GM12878 (cell line): ENCODE results near the gene PDZD11. TPM values are rescaled to one million over a fixed set of nuclear protein-coding genes. Genes with fewer than 3 reads are reported as not detected.
"Not testable (repeated sequence)": the region's sequence is repeated elsewhere in the genome, so short reads cannot be mapped to it uniquely, and the experiment has no call there.

Source experiments
- ATAC-seq: fragments of 200-7000 bp; cut with Tn5 transposase; 3 replicates; pipeline ENCODE4 v1.9.1; 2020; ENCODE audit warnings: mild to moderate bottlenecking, moderate library complexity
- BruUV-seq: library from RNA; stranded (reverse); fragments of 400-500 nt; replicated peaks from 2 replicates; lab custom pipeline; 2021; lab: Mats Ljungman, UMichigan
- CTCF ChIA-PET: fragments of 300-600 bp; sonication (Branson Sonifier 250); formaldehyde crosslinking; extraction: SDS; loops from one replicate; lab custom pipeline; 2021; ENCODE audit warnings: inconsistent platforms; lab: Yijun Ruan, JAX
- POLR2A ChIA-PET: fragments of 350-600 bp; formaldehyde crosslinking; extraction: SDS; loops from one replicate; lab custom pipeline; 2021; ENCODE audit warnings: inconsistent platforms; lab: Charles Lee
- RAD21 ChIA-PET: fragments of 300-600 bp; sonication (Branson Sonifier 250); formaldehyde crosslinking; loops from one replicate; lab custom pipeline; 2023; ENCODE audit warnings: antibody characterized with exemption; ENCODE audit not compliant: unreplicated experiment; lab: Charles Lee
- SMC1A ChIA-PET: fragments of 300-600 bp; sonication (Branson Sonifier 250); formaldehyde crosslinking; loops from one replicate; lab custom pipeline; 2023; ENCODE audit not compliant: unreplicated experiment, uncharacterized antibody; lab: Charles Lee
- DNase-seq: peaks from one replicate; pipeline ENCODE4 v3.0.0-alpha.2; 2011; ENCODE audit warnings: low read depth, low spot score
- FAIRE-seq: peaks from 3 replicates; lab custom pipeline; 2011; peaks lifted over from hg19 to GRCh38; lab: Jason Lieb, UNC
- H2AFZ ChIP-seq: 2 replicates; pipeline ENCODE4 v1.6.0; 2011; ENCODE audit warnings: low read depth, low read length, control low read depth; ENCODE audit not compliant: control insufficient read depth
- H3K27ac ChIP-seq: 2 replicates; pipeline ENCODE4 v1.5.1; 2011; ENCODE audit warnings: control low read depth; ENCODE audit not compliant: control insufficient read depth, insufficient read depth
- H3K27me3 ChIP-seq, 2 experiments: replicated peaks in 1 of 2; 2 replicates each; pipeline versions ENCODE4 v1.6.0 to v1.6.1; 2011; ENCODE audit warnings: low read length in 1 of 2; ENCODE audit not compliant: control insufficient read depth in 2 of 2, insufficient read depth in 2 of 2
- H3K36me3 ChIP-seq, 2 experiments: 2 replicates each; pipeline ENCODE4 v1.5.1; 2011; ENCODE audit warnings: low read length in 1 of 2; ENCODE audit not compliant: control insufficient read depth in 2 of 2, insufficient read depth in 2 of 2
- H3K4me1 ChIP-seq: 2 replicates; pipeline ENCODE4 v1.6.1; 2011; ENCODE audit warnings: mild to moderate bottlenecking, low read length, moderate library complexity, mixed read lengths; ENCODE audit not compliant: control insufficient read depth, insufficient read depth
- H3K4me2 ChIP-seq: 2 replicates; pipeline ENCODE4 v1.6.0; 2011; ENCODE audit warnings: control low read depth; ENCODE audit not compliant: control insufficient read depth, insufficient read depth
- H3K4me3 ChIP-seq: fragments of 200-600 bp; sonication (generic); 2 replicates; pipeline ENCODE4 v1.5.1; 2016
- H3K79me2 ChIP-seq: 2 replicates; pipeline ENCODE4 v1.6.0; 2011; ENCODE audit warnings: low read length; ENCODE audit not compliant: control insufficient read depth, insufficient read depth
- H3K9ac ChIP-seq: 2 replicates; pipeline ENCODE4 v1.8.0; 2011; ENCODE audit warnings: low read length, control low read depth, mixed read lengths; ENCODE audit not compliant: control insufficient read depth, insufficient read depth
- H3K9me3 ChIP-seq: replicated peaks from 3 replicates; pipeline ENCODE4 v1.5.1; 2011; ENCODE audit warnings: mild to moderate bottlenecking, low read length; ENCODE audit not compliant: control insufficient read depth, insufficient read depth
- H4K20me1 ChIP-seq: 2 replicates; pipeline ENCODE4 v1.6.0; 2011; ENCODE audit not compliant: control insufficient read depth, insufficient read depth
- CBX5 ChIP-seq: sonication (generic); IDR thresholded peaks from 2 replicates; pipeline ENCODE4 v1.6.1; 2016; ENCODE audit warnings: low read depth, moderate library complexity, mild to moderate bottlenecking, inconsistent platforms
- IRF4 ChIP-seq: IDR thresholded peaks from 2 replicates; pipeline ENCODE4 v1.6.1; 2011; ENCODE audit warnings: low read depth, low read length
- IRF5 ChIP-seq: fragments of 450-650 bp; IDR thresholded peaks from 2 replicates; pipeline ENCODE4 v1.6.1; 2017; ENCODE audit warnings: borderline replicate concordance
- MXI1 ChIP-seq: fragments of 150-350 bp; IDR thresholded peaks from 2 replicates; pipeline ENCODE4 v1.6.1; 2011; ENCODE audit warnings: low read depth, mild to moderate bottlenecking, inconsistent platforms, low read length, improper control_type of control experiment
- MYB ChIP-seq: fragments of 150-350 bp; IDR thresholded peaks from 2 replicates; pipeline ENCODE4 v1.6.1; 2014; ENCODE audit warnings: mild to moderate bottlenecking, low read depth, low read length, borderline replicate concordance
- PAX5 ChIP-seq: IDR thresholded peaks from 2 replicates; pipeline ENCODE4 v1.6.1; 2011; ENCODE audit warnings: low read depth, low read length, borderline replicate concordance
- SREBF2 ChIP-seq: IDR thresholded peaks from 2 replicates; pipeline ENCODE4 v1.6.1; 2012; ENCODE audit warnings: mild to moderate bottlenecking, low read length
- TCF7 ChIP-seq: IDR thresholded peaks from 2 replicates; pipeline ENCODE4 v1.6.1; 2014; ENCODE audit warnings: antibody characterized with exemption, borderline replicate concordance
- ZNF24 ChIP-seq: fragments of 450-650 bp; IDR thresholded peaks from 2 replicates; pipeline ENCODE4 v1.6.1; 2017; ENCODE audit warnings: antibody characterized with exemption, mild to moderate bottlenecking
- WGBS: methylation state at CpG from one replicate; pipeline ENCODE4 v1.1.6; 2016; ENCODE audit warnings: low lambda C conversion rate; ENCODE audit not compliant: insufficient replicate concordance, insufficient coverage; ENCODE audit errors: missing lambda C conversion rate; 5-methylcytosine and 5-hydroxymethylcytosine counted together
- in situ Hi-C: fragments of 300-500 bp; cut with MboI; formaldehyde crosslinking; loops from 9 replicates; pipeline ENCODE4 v1.14.3; 2018; ENCODE audit warnings: mixed read lengths
- intact Hi-C: fragments of 100-400 bp; cut with micrococcal nuclease; formaldehyde crosslinking; loops from one replicate; pipeline ENCODE4 v1.14.2; 2022; ENCODE audit not compliant: unreplicated experiment
- polyA plus RNA-seq, 11 experiments: library from polyadenylated mRNA; depleted of rRNA in 4 of 11; unstranded in 6 of 11; stranded (reverse) in 5 of 11; fragments of >200 nt; fragmentation: Nextera tagmentation in 4 of 11; fragmentation: Illumina TruSeq in 1 of 11; extraction: Ambion mirVana in 4 of 11; extraction: Trizol in 1 of 11; gene quantifications; 1 replicate in 1 of 11; 2 replicates in 10 of 11; pipeline versions ENCODE4 v1.2.1 to v1.2.3, GENCODE V29; 2011 to 2016; ENCODE audit warnings: inconsistent platforms in 2 of 11, missing spikeins in 2 of 11, low read depth in 1 of 11
- total RNA-seq, 4 experiments: library from RNA; depleted of rRNA in 3 of 4; stranded (reverse); fragments of >200 nt in 3 of 4; fragmentation: Illumina TruSeq in 1 of 4; extraction: Trizol in 1 of 4; gene quantifications; 2 replicates each; pipeline versions ENCODE4 v1.2.1 to v1.2.3, GENCODE V29; 2013 to 2021

Gene PDZD11
- total and polyA plus RNA-seq, 10 of the 15 experiments (the other 5 are each of a cell fraction or from before 2014, with no cell fraction given): 28.4 to 123 (median 55.0) TPM

- H3K4me2 ChIP-seq: no peak overlapping the region
- no peak overlapping the region for H3K27ac ChIP-seq
- ChIA-PET POLR2A (interaction anchor here (0.6 kb wide), 1 partner anchor 805 kb away, joined by 5 read pairs; no protein-coding TSS in a partner anchor), CTCF (no interaction called here), SMC1A (interaction anchor here (0.7 kb wide), 1 partner anchor 113 kb away, joined by 3 read pairs; no protein-coding TSS in a partner anchor)
- 46% methylated on average over 3 of the region's 3 CpGs for WGBS
- no peak for ATAC-seq
- H3K9me3 ChIP-seq: no peaks in the 10 kb centered on the region
- no peak for DNase-seq
- no peak overlapping the region for H3K4me3 ChIP-seq
- no peaks in the 10 kb centered on the region for H4K20me1 ChIP-seq
- H3K4me1 ChIP-seq: no peaks in the 10 kb centered on the region
- H3K36me3 ChIP-seq: no peaks in the 10 kb centered on the region
- no peak for TF ChIP-seq PAX5
- TF ChIP-seq TCF7: no peak
- TF ChIP-seq MXI1: no peak
- TF ChIP-seq IRF5: no peak
- no peak for TF ChIP-seq MYB
- TF ChIP-seq ZNF24: no peak
- no peak for TF ChIP-seq CBX5
- TF ChIP-seq IRF4: no peak
- TF ChIP-seq SREBF2: no peak
- TF ChIP-seq, all 136 proteins: peak for 0
- intact Hi-C loops: no loop called here
- Histone ChIP-seq H3K9ac (no peak overlapping the region), H3K79me2 (no peaks in the 10 kb centered on the region), H3K27me3 (no peaks in the 10 kb centered on the region), H2AFZ (no peak overlapping the region)
- FAIRE-seq: no peak
- in situ Hi-C loops: no loop called here
- RAD21 ChIA-PET: no interaction called here
- no TSS peak for BruUV-seq
These were observed 10.6 kb downstream of the PDZD11 start for GRCh38 chrX:70279081-70279480.

GRCh38 chrX:70274029-70274428, 15.7 kb downstream of the PDZD11 start:
- H3K36me3 ChIP-seq, FAIRE-seq, DNase-seq, H3K27ac ChIP-seq, intact Hi-C loops, H3K4me2 ChIP-seq, H3K4me3 ChIP-seq, ATAC-seq, H3K27me3 ChIP-seq, H3K9ac ChIP-seq, in situ Hi-C loops, BruUV-seq, H4K20me1 ChIP-seq, H3K9me3 ChIP-seq, H3K79me2 ChIP-seq, H3K4me1 ChIP-seq, H2AFZ ChIP-seq: not testable (repeated sequence)
- ChIA-PET SMC1A (interaction anchor here (2.1 kb wide), 1 partner anchor 16 kb away, joined by 4 read pairs; the partner anchor contains the start of genes KIF4A and PDZD11), POLR2A (interaction anchor here (0.6 kb wide), 1 partner anchor 47 kb away, joined by 6 read pairs; no protein-coding TSS in a partner anchor), CTCF (interaction anchor here (0.7 to 0.8 kb wide), 2 partner anchors 11 to 96 kb away, joined by 3 read pairs; partner anchors contain the start of gene DGAT2L6), RAD21 (interaction anchor here (1.3 kb wide), 1 partner anchor 140 kb away, joined by 3 read pairs; no protein-coding TSS in a partner anchor)
- WGBS: 77% methylated on average over 7 of the region's 7 CpGs
